Smooth muscle cell (in vitro differentiated cells): ENCODE measurements around the gene ZNF688. TPM values are rescaled to one million over a fixed set of nuclear protein-coding genes. Genes with fewer than 3 reads are reported as not detected.
"Not testable (repeated sequence)": the region's sequence is repeated elsewhere in the genome, so short reads cannot be mapped to it uniquely, and the experiment has no call there.

Experiments
- DNase-seq: peaks from one replicate; lab custom pipeline; 2025; ENCODE audit not compliant: unreplicated experiment; lab: John Stamatoyannopoulos, UW
- H2AFZ ChIP-seq: fragments of 200-600 bp; sonication (generic); 2 replicates; pipeline ENCODE4 v1.6.0; 2016; ENCODE audit warnings: antibody characterized with exemption, low read depth, mild to moderate bottlenecking
- H3F3A ChIP-seq: fragments of 200-600 bp; sonication (generic); 2 replicates; pipeline ENCODE4 v1.6.0; 2017; ENCODE audit warnings: antibody characterized with exemption, low read depth
- H3K27ac ChIP-seq: fragments of 200-600 bp; sonication (generic); 2 replicates; pipeline ENCODE4 v1.5.1; 2016; ENCODE audit warnings: low read depth, mild to moderate bottlenecking
- H3K27me3 ChIP-seq: fragments of 200-600 bp; sonication (generic); 2 replicates; pipeline ENCODE4 v1.6.1; 2016; ENCODE audit warnings: low read depth, mild to moderate bottlenecking
- H3K36me3 ChIP-seq: fragments of 200-600 bp; sonication (generic); 2 replicates; pipeline ENCODE4 v1.5.1; 2016; ENCODE audit warnings: low read depth
- H3K4me1 ChIP-seq: fragments of 200-600 bp; sonication (generic); 2 replicates; pipeline ENCODE4 v1.5.1; 2016; ENCODE audit warnings: low read depth
- H3K4me2 ChIP-seq: fragments of 200-600 bp; sonication (generic); 2 replicates; pipeline ENCODE4 v1.6.0; 2016; ENCODE audit warnings: mild to moderate bottlenecking
- H3K4me3 ChIP-seq: fragments of 200-600 bp; sonication (generic); 2 replicates; pipeline ENCODE4 v1.5.1; 2016; ENCODE audit warnings: mild to moderate bottlenecking
- H3K79me2 ChIP-seq: fragments of 200-600 bp; sonication (generic); 2 replicates; pipeline ENCODE4 v1.6.0; 2016; ENCODE audit warnings: low read depth, mild to moderate bottlenecking
- H3K9ac ChIP-seq: fragments of 200-600 bp; sonication (generic); 2 replicates; pipeline ENCODE4 v1.6.0; 2016; ENCODE audit warnings: low read depth
- H3K9me3 ChIP-seq: fragments of 200-600 bp; sonication (generic); replicated peaks from 2 replicates; pipeline ENCODE4 v1.5.1; 2016; ENCODE audit warnings: low read depth
- H4K20me1 ChIP-seq: fragments of 200-600 bp; sonication (generic); 2 replicates; pipeline ENCODE4 v1.6.0; 2016; ENCODE audit warnings: low read depth
- CTCF ChIP-seq: fragments of 200-600 bp; sonication (generic); IDR thresholded peaks from 2 replicates; pipeline ENCODE4 v1.5.1; 2017; ENCODE audit warnings: borderline replicate concordance, mild to moderate bottlenecking, antibody characterized with exemption; ENCODE audit not compliant: insufficient read depth, poor library complexity, severe bottlenecking
- WGBS: methylation state at CpG from one replicate; pipeline ENCODE4 v1.1.7; 2016; ENCODE audit warnings: low lambda C conversion rate; 5-methylcytosine and 5-hydroxymethylcytosine counted together
- polyA plus RNA-seq: library from polyadenylated mRNA; unstranded; fragments of >200 nt; fragmentation: Nextera tagmentation; extraction: Ambion mirVana; gene quantifications from 2 replicates; pipeline ENCODE4 v1.2.1, GENCODE V29; 2016
- total RNA-seq: library from RNA; depleted of rRNA; stranded (reverse); fragments of >200 nt; gene quantifications from 2 replicates; pipeline ENCODE4 v1.2.3, GENCODE V29; 2014

Gene ZNF688
- total and polyA plus RNA-seq, 2 experiments from 2014 or later: 6.2 to 16.8 TPM

- H3K4me2 ChIP-seq: no peak overlapping the region
- H3K4me3 ChIP-seq: no peak overlapping the region
- WGBS: 94% methylated on average over 4 of the region's 4 CpGs
- no peaks in the 10 kb centered on the region for H3K27me3 ChIP-seq
- peaks cover 9% of the 10 kb centered on the region for H3F3A ChIP-seq
- no peaks in the 10 kb centered on the region for H3K79me2 ChIP-seq
- H2AFZ ChIP-seq: no peak overlapping the region
- no peak for DNase-seq
- no peaks in the 10 kb centered on the region for H3K9me3 ChIP-seq
- no peak for TF ChIP-seq CTCF
- no peaks in the 10 kb centered on the region for H4K20me1 ChIP-seq
- no peak overlapping the region for H3K27ac ChIP-seq
- H3K9ac ChIP-seq: no peak overlapping the region
- H3K4me1 ChIP-seq: no peaks in the 10 kb centered on the region
- H3K36me3 ChIP-seq: no peaks in the 10 kb centered on the region
Measured at GRCh38 chr16:30601966-30602365, 30.5 kb upstream of the ZNF688 start.

GRCh38 chr16:30600929-30601328, 29.4 kb upstream of the ZNF688 start:
- Histone ChIP-seq H3K27me3 (no peaks in the 10 kb centered on the region), H3K79me2 (no peaks in the 10 kb centered on the region), H3F3A (peaks cover 9% of the 10 kb centered on the region), H3K9me3 (no peaks in the 10 kb centered on the region), H4K20me1 (no peaks in the 10 kb centered on the region), H2AFZ (no peak overlapping the region), H3K27ac (no peak overlapping the region), H3K4me1 (no peaks in the 10 kb centered on the region), H3K36me3 (no peaks in the 10 kb centered on the region), H3K9ac (no peak overlapping the region), H3K4me2 (no peak overlapping the region), H3K4me3 (no peak overlapping the region)
- DNase-seq: no peak
- WGBS: 97% methylated on average over 2 of the region's 2 CpGs
- no peak for TF ChIP-seq CTCF

GRCh38 chr16:30600215-30600614, 28.7 kb upstream of the ZNF688 start:
- TF ChIP-seq CTCF: no peak
- Histone ChIP-seq H3K79me2 (no peaks in the 10 kb centered on the region), H3K4me3 (no peak overlapping the region), H2AFZ (no peak overlapping the region), H3F3A (peaks cover 9% of the 10 kb centered on the region), H4K20me1 (no peaks in the 10 kb centered on the region), H3K36me3 (no peaks in the 10 kb centered on the region), H3K4me1 (no peaks in the 10 kb centered on the region), H3K27me3 (no peaks in the 10 kb centered on the region), H3K27ac (no peak overlapping the region), H3K9me3 (no peaks in the 10 kb centered on the region), H3K9ac (no peak overlapping the region), H3K4me2 (no peak overlapping the region)
- DNase-seq: no peak
- 91% methylated on average over 3 of the region's 3 CpGs for WGBS

GRCh38 chr16:30592871-30593270, 21.4 kb upstream of the ZNF688 start:
- no peaks in the 10 kb centered on the region for H3K27me3 ChIP-seq
- no peak for DNase-seq
- no peaks in the 10 kb centered on the region for H3F3A ChIP-seq
- no peaks in the 10 kb centered on the region for H3K9me3 ChIP-seq
- H3K27ac ChIP-seq: no peak overlapping the region
- no peaks in the 10 kb centered on the region for H3K79me2 ChIP-seq
- TF ChIP-seq CTCF: no peak
- H3K9ac ChIP-seq: no peak overlapping the region
- no peak overlapping the region for H3K4me3 ChIP-seq
- H3K4me1 ChIP-seq: no peaks in the 10 kb centered on the region
- H4K20me1 ChIP-seq: no peaks in the 10 kb centered on the region
- 97% methylated on average over 4 of the region's 4 CpGs for WGBS
- H3K36me3 ChIP-seq: no peaks in the 10 kb centered on the region
- H2AFZ ChIP-seq: no peak overlapping the region
- no peak overlapping the region for H3K4me2 ChIP-seq

- not testable (repeated sequence) for H3K27ac ChIP-seq, H4K20me1 ChIP-seq, H3F3A ChIP-seq, H3K4me2 ChIP-seq, H3K4me1 ChIP-seq, H3K79me2 ChIP-seq, H3K9me3 ChIP-seq, H3K27me3 ChIP-seq, DNase-seq, H3K4me3 ChIP-seq, H2AFZ ChIP-seq, H3K9ac ChIP-seq, H3K36me3 ChIP-seq
- WGBS: 97% methylated on average over 9 of the region's 9 CpGs
Measured at GRCh38 chr16:30590869-30591268, 19.4 kb upstream of the ZNF688 start.

- H3K36me3 ChIP-seq, H3F3A ChIP-seq, H4K20me1 ChIP-seq, H3K79me2 ChIP-seq, H3K27ac ChIP-seq, H2AFZ ChIP-seq, H3K27me3 ChIP-seq, H3K9me3 ChIP-seq, H3K4me2 ChIP-seq, H3K9ac ChIP-seq, H3K4me1 ChIP-seq, DNase-seq, H3K4me3 ChIP-seq: not testable (repeated sequence)
- WGBS: 100% methylated on average over 2 of the region's 2 CpGs
Measured at GRCh38 chr16:30589582-30589981, 18.1 kb upstream of the ZNF688 start.
